ENCODE measurements around the gene TCF21. TPM values are rescaled to one million over a fixed set of nuclear protein-coding genes. Genes with fewer than 3 reads are reported as not detected.
"Not testable (repeated sequence)": the region's sequence is repeated elsewhere in the genome, so short reads cannot be mapped to it uniquely, and the experiment has no call there.

TCF21 gene
- polyA plus RNA-seq (ENCODE audit: insufficient read length in 12 of 12) = 1 to 10 TPM in 2 of 12 donors, under 1 TPM in 9, not detected in 1; 0.04 to 3.3 (median 0.14) TPM
- long read RNA-seq, donor 1, full-length matches to known transcripts = 31 of 42 reads
- long read RNA-seq, donor 1, partial matches to known transcripts = 11 of 42 reads
- long read RNA-seq, donor 1, other reads (novel, unspliced or antisense) = 0 of 42 reads
- long read RNA-seq, donor 2 = 0 reads
- long read RNA-seq, donor 3 = 0 reads
- long read RNA-seq, donor 4 = 0 reads
- long read RNA-seq, donor 5 = 0 reads
- long read RNA-seq, donor 6 = 0 reads
- long read RNA-seq, donor 7 = 0 reads
- long read RNA-seq, donor 8 = 0 reads
- long read RNA-seq, donor 9 = 0 reads
- long read RNA-seq, donor 10 = 0 reads
- long read RNA-seq, donor 11, partial matches to known transcripts = 0 of 1 reads
- long read RNA-seq, donor 11, other reads (novel, unspliced or antisense) = 0 of 1 reads

DNA sequence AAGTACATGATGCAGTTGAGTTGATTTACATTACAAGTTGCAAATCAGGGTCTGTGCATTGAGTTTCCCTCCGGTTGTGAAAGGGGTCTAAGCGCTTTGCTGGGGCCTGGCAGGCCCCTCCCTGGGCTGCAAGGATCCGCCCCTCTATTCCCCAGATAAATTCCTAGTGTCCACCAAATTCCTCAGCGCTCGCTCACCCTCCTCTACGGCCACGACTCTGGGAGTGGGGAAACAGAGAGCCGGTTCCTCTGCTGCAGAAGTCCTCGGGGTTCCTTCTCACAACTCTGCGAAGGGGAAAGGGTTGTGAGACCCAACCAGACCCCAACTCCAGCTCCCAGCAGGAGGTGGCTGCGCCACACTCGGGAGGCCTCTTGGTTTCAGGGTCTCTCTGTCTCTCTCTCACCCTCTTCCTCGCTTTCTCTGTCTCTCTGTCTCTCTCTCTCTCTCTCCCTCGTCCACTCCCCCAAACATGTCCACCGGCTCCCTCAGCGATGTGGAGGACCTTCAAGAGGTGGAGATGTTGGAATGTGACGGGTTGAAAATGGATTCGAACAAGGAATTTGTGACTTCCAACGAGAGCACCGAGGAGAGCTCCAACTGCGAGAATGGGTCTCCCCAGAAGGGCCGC lies at the start of gene TCF21:
Gene TCF21 (plus strand): TSS at position 185 of the 628 bp plus-strand sequence. CDS start 285 bp downstream, at position 470.
- DNase-seq = no peak

DNA sequence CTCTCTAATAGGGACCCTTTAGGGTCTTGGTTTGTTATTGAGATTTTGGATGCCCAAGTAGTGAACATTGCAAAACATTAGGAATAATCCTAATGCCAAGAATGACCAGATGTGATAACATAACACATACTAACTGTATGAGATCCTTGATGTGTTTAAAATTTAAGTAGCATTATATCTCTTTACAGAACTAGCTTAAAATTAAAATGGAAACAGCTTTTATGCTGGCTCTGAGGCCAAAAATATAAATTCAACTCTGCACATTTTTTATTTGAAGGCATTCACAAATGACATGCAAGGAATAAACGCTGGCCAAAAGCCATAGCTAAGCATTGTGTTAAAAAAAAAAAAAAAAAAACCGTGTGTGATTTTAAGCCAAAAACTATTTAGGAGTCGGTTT lies 47.7 kb upstream of the TCF21 start:
- DNase-seq = no peak

DNA sequence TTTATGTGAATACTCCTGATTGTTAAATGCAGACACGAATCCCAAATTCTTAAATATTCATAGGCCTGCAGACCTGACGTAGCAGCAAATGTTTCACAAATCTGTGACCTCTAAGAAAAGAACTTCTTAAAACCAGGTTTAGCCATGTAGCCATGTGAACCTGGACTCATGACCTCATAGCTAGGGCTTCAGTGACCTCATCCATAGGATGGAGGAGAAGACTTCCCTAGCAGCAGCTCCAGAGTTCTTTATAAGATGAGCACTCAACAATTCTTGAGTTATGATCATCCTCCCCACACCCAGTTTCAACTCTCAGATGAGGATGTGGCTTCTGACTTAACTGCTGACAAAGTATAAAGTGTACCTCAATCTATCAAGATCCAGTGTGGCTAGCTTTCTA lies 45.8 kb upstream of the TCF21 start:
- DNase-seq = no peak

GRCh38 chr6:133844709-133845108 lies 44.2 kb upstream of the TCF21 start:
- no peak for DNase-seq

DNA sequence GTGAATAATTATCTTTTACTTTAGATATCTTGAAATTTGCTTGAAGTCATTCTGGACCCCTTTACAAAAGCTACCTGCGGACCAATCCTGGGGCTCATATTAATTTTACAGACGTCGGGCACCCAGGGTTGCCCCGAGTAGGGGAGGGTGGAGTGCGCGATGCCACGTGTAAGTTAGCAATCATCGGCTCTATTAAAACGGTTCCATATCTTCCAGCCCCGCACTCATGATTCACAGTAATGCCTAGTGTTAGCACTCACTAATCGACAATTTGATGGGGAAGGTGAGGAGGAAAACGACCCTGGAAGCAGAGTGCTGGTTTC lies 34.9 kb upstream of the TCF21 start:
- DNase-seq = no peak

DNA sequence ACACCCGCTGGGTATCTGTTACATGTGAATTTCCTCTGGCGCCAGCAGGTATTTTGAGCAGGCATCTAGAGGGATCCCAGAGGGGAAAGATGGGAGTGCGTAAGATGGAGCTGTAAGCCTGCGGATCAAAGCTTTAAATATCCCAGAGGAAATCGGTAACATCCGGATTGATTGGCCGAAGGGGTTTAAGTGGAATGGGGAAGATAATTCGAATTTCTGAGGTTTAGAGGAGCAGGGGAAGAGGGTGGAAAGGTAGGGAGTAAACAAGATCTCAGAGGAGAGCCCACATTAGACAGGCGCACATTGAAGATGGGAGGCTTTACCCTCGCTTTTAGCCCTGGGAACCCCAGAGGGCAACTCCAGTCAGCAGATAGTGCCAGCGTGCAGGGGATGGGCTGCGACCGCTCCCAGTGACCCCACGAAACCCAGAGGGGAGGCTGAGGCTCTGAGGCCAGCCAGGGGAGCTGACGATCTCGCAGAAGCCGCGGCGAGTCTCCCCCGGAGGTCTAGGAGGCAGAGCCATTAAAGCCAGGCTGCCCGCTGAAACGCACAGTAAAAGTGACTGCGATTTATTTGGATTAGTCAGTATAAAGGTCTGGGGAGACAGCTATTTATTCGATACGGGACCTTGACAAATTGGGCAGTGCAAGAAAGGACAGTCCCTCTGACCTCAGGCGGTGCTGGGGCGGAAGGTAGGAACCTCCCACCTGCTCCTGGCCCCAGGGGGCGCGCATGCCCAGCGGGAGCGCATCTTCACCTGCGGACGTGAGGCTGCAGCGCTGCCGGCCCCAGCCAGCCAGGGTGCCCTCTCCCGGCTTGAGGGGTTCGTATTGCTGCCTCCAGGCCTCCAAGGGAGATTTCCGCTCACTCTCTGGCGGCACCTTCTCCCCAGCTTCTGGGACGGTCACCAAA lies 34.3 kb upstream of the TCF21 start:
- no peak for DNase-seq

GRCh38 chr6:133855276-133855990 lies 33.5 kb upstream of the TCF21 start:
- DNase-seq = no peak

DNA sequence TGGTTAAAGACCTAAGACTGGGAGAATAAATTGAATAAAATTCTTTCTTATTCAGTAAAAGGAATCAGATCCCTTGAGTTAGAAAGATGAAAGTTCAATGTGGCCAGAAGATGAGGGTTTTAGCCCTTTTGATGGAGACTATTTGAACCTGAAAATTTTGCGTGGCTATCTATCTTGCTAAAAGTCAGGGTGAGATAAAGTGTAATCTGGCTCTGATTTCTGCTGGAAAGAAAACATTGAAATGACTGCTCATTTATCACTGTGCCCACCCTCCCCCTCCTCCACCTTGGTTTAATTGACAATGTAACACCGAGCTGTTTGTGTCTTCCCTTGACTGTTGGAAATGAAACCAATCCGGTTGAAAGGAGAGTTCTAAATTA lies 32.9 kb upstream of the TCF21 start:
- DNase-seq = no peak

GRCh38 chr6:133856911-133857310 lies 32.0 kb upstream of the TCF21 start:
- DNase-seq = no peak

- DNase-seq = no peak
Observed at GRCh38 chr6:133857696-133858095, 31.2 kb upstream of the TCF21 start.

GRCh38 chr6:133861337-133861736 lies 27.6 kb upstream of the TCF21 start:
- not testable (repeated sequence) for DNase-seq

DNA sequence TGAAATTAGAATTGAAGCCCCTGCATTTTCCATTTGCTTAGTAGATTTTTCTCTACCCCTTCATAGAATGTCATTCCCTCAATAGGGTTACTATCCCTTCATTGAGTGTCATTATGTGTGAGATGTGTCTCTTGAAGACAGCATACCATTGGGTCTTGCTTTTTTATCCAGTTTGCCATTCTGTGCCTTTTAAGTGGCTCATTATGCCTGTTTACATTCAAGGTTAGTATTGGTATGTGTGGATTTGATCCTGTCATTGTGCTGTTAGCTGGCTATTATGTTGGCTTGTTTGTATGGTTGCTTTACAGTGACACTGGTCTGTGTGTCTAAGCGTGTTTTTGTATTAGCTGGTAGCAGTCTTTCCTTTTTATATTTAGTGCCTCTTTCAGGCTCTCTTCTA lies 25.7 kb upstream of the TCF21 start:
- DNase-seq = no peak

GRCh38 chr6:133865680-133866079 lies 23.2 kb upstream of the TCF21 start:
- no peak for DNase-seq

DNA sequence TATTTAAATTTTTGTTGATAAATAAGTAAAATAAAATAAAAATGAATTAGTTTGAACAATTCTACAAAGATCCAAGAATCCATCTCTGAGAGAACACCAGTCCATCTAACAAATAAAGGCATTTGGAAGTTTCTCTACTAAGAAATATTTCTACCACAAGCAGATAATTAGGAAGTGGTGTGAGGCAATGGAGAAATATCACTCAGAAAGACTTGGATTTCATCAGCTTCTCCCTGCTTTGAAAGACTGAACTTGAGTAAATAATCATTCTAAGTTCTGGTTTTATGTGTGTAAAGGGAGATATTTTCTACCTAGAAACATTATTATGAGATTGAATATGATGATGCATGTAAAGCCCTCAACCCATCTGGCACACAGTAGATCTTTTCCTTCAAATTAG lies 17.8 kb upstream of the TCF21 start:
- no peak for DNase-seq

- no peak for DNase-seq
Observed at GRCh38 chr6:133873538-133873937, 15.4 kb upstream of the TCF21 start.

DNA sequence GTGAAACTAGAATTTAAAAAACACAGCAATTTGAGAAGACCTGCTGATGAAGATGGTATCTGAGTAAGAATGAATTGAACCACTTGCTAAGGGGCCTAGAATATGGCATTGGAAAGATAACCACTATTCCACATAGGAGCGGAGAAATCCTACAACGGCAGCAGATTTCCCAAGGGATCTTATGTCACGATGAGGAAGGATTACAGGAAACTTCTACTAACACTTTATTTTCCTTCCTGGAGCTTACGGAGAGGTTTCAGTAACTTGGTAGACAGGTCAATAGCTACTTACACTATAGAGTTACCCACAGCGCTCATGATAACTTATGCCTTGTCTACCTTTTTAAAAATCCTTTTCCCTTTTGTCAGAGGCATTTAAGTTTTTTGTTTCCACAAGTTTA lies 11.8 kb upstream of the TCF21 start:
- DNase-seq = no peak

GRCh38 chr6:133880006-133880405 lies 8.9 kb upstream of the TCF21 start:
- no peak for DNase-seq

GRCh38 chr6:133880896-133881295 lies 8.0 kb upstream of the TCF21 start:
- DNase-seq = no peak

DNA sequence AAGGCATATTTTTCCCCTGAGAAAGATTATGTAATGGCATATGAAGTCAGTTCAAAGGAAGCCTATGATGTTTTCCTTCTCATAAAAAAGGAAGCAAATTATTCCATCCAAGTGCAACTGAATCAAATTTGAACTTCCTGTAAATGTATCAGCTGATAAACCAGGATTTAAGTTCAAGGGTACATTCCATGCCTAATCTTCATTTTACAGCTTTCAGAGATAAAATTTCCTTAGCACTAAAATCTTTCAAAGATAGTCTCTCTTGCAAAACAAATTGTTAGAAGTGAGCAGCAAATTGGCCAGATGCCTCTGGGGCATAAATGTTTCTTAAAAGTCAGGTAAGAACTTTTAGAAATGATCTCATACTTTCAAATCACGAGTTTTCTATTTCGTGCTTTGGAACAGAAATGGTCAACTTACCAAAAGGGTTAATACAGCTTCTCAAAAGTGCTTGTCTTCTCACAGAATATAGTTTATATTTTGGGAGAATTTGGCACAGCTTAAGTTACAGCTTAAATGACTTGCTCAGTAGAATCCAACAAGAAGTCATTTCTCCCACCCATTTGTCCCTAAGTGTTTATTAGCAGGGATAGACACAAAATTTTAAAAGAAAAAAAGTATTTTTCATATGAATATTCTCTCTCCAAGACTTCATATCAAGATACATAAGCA lies 2.7 kb upstream of the TCF21 start:
- no peak for DNase-seq

DNA sequence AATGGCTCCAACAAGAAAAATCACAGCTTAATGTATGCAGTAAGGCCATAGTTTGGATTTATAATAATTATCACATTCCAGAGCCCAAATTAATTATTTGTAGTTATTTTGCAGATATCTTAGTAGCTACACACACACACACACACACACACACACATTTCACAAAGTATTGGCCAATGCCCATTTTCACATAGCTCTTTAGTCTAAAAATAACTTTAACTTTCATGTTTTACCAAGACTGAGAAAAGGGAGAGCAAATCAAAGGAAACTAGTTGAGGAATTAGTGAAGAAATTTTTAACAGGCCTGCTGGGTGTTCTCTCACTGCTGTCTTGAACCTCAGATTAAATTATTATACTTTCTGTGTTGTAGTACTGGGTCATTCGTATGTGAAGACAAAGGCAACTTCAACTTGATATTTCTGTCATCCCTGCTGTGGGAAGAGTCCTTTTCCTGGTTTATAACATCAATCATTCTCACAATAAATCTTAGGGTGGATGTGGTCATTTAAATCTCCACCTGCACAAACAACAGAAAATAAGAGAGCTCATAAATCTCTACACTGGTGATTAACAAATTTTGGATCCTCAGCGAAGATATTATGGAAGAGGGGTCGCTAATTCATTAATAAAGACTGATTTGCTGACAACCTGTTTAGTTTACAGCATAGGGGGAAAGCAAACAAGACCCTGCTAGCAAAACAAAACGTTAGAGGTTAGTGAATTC lies 1.6 kb upstream of the TCF21 start:
- no peak for DNase-seq

DNA sequence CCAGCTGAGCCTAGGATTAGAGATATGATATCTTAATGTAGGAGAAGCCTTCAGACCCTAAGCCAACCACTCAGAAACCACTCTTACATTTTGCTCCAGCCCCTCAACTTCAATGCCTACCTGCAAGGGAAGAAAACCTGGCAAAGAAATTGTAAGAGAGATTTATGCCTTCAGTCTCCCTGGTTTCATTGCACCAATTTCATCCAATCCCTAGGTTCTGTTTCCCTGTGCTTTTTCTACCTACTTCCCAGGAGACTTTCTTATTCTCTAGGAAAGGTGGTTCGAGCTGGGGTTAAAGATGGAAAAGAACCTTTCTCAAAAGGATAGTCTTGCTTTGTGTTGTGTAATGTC lies 1.1 kb upstream of the TCF21 start:
- no peak for DNase-seq

Measured in muscle of arm (tissue), 14 donors.